Left lung (tissue), 10 donors: Measurements from ENCODE around the gene IFNA7. TPM values are rescaled to one million over a fixed set of nuclear protein-coding genes. Genes with fewer than 3 reads are reported as not detected.
"Not testable (repeated sequence)": the region's sequence is repeated elsewhere in the genome, so short reads cannot be mapped to it uniquely, and the experiment has no call there.

Experiments
- ATAC-seq: fragments of 200-7000 bp; cut with Tn5 transposase; one replicate; pipeline ENCODE4 v1.9.1; 2020; ENCODE audit warnings: moderate library complexity
- DNase-seq, 4 donors: peaks; one replicate each; pipeline ENCODE4 v3.0.0-alpha.2; 2013 to 2020
- H3K27ac ChIP-seq, 2 donors: fragments of 200-600 bp; sonication (generic) in 1 of 2; one replicate each; pipeline versions ENCODE4 v1.5.0 to v1.8.0; 2020 to 2021
- H3K27me3 ChIP-seq, 2 donors: fragments of 200-600 bp; sonication (generic) in 1 of 2; one replicate each; pipeline versions ENCODE4 v1.5.0 to v1.8.0; 2020 to 2021
- H3K36me3 ChIP-seq, 2 donors: fragments of 200-600 bp; sonication (generic) in 1 of 2; one replicate each; pipeline versions ENCODE4 v1.5.0 to v1.8.0; 2020 to 2021
- H3K4me1 ChIP-seq, 2 donors: fragments of 200-600 bp; one replicate each; pipeline ENCODE4 v1.8.0; 2021
- H3K4me3 ChIP-seq, 2 donors: fragments of 200-600 bp; sonication (generic) in 1 of 2; one replicate each; pipeline versions ENCODE4 v1.5.0 to v1.8.0; 2020 to 2021; ENCODE audit warnings: mild to moderate bottlenecking in 1 of 2
- H3K9me3 ChIP-seq, 2 donors: fragments of 200-600 bp; sonication (generic) in 1 of 2; one replicate each; pipeline versions ENCODE4 v1.5.0 to v1.8.0; 2020 to 2021
- intact Hi-C, 2 donors: fragments of 100-400 bp; cut with DNase I; formaldehyde crosslinking; loops; one replicate each; pipeline versions ENCODE4 v1.11.2 to v1.14.2; 2022
- polyA plus RNA-seq, 6 donors: library from polyadenylated mRNA; unstranded; fragments of 120-200 nt; gene quantifications; one replicate each; pipeline ENCODE4 v1.2.1, GENCODE V29; 2013; ENCODE audit not compliant: insufficient read length in 6 of 6
- total RNA-seq, 2 donors: library from RNA; stranded (reverse); fragmentation: NEBNext Ultra II Directional; extraction: Animal tissue kit (Norgen Biotek cat#: 25700); gene quantifications; one replicate each; pipeline ENCODE4 v1.2.1, GENCODE V29; 2021
- TF ChIP-seq, protein P1 (sequence below), 2 donors: fragments of 200-600 bp; sonication (generic) in 1 of 2; IDR thresholded peaks; one replicate each; pipeline versions ENCODE4 v1.5.0 to v1.8.0; 2021; ENCODE audit warnings: antibody characterized with exemption in 2 of 2
- donor health status: DM: no; HTN: yes; CAD: no.
- donor health status: DM: no; HTN: no; CAD: no.

IFNA7 gene
- total and polyA plus RNA-seq, 8 donors, result not detected

DNA sequence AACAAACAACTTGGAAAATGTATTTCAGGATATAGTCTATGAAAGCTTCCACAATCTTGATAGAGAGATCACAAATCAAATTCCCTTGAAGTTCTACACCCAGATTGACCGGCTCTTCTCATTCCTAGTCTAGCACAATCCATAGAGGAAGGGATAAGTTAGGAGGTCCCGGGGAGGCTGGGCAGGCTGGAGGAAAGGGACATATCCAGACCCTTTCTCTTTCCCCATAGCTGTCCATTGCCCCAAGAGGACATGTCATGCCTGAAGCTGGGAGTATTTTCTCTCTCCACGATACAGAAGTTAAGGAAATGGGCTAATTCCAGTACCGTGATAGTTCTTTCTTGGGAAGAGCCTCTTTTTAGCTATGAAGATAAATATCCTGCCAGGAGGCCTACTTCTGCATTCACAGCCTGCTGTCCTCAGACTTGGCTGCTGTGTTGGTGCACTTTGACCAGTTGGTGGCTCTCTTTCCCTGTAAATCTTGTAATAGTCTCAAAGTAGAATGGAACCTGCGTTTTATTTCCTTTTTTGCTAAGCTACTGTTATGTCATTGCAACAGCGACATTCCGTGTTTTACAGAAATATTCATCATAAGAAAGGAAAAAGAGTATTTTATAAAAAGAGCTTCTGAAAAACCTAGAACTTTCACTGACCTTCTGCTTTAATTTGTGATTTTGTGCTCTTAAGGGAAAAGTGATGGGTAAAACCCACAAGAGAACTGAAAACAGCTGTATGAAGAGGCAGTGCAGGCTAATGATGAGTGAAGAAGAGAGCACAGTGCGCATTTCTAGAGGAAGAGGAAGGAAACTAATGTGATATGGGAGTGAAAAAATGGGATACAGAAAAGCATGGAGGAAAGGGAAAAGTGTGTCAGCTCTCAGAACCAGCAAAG lies 33.7 kb upstream of the IFNA7 start:
- peak in 2 of 4 donors; percentile 9 to 42 for DNase-seq

DNA sequence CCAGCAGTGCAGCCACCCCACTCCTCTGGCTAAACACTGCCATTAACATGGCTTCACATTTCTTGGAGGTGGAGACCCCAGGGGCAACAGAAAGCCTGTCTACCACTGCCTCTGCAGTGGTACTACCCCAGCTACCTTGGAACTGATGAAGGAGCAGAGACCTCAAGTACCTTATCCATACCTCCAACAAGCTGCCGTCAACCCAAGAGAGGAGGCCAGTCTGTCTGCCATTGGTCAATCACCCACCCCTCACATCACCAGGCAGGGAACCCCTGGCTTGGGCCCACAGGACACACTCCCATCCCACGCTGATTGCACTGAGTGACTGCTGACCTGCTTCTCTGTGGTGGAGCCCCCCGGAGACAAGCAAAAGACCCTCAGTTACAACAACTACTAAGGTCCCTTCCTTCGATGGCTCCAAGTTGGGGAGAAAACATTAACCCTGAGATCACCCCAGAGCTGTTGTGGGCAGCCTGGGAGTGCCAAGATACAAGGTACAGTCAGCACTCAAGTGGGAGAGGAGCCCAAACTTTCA lies 32.2 kb upstream of the IFNA7 start:
- no peak for DNase-seq
- no peaks in the 10 kb centered on the region for H3K27me3 ChIP-seq
- ATAC-seq, result no peak
- H3K4me1 ChIP-seq, result no peaks in the 10 kb centered on the region
- H3K9me3 ChIP-seq, result no peaks in the 10 kb centered on the region
- TF ChIP-seq, protein P1, sequence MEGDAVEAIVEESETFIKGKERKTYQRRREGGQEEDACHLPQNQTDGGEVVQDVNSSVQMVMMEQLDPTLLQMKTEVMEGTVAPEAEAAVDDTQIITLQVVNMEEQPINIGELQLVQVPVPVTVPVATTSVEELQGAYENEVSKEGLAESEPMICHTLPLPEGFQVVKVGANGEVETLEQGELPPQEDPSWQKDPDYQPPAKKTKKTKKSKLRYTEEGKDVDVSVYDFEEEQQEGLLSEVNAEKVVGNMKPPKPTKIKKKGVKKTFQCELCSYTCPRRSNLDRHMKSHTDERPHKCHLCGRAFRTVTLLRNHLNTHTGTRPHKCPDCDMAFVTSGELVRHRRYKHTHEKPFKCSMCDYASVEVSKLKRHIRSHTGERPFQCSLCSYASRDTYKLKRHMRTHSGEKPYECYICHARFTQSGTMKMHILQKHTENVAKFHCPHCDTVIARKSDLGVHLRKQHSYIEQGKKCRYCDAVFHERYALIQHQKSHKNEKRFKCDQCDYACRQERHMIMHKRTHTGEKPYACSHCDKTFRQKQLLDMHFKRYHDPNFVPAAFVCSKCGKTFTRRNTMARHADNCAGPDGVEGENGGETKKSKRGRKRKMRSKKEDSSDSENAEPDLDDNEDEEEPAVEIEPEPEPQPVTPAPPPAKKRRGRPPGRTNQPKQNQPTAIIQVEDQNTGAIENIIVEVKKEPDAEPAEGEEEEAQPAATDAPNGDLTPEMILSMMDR (IDR thresholded peaks at IDR 0.05), result no peak
- no peaks in the 10 kb centered on the region for H3K36me3 ChIP-seq
- H3K4me3 ChIP-seq, result no peak overlapping the region
- intact Hi-C loops, result no loop called here
- H3K27ac ChIP-seq, result no peak overlapping the region

More for the DNA sequence above, 33.7 kb upstream of the IFNA7 start:
- H3K36me3 ChIP-seq, H3K9me3 ChIP-seq, H3K27ac ChIP-seq, intact Hi-C loops, H3K4me3 ChIP-seq, H3K4me1 ChIP-seq, H3K27me3 ChIP-seq: not testable (repeated sequence)
- ATAC-seq, result peak; percentile 74
- TF ChIP-seq, protein P1 (IDR thresholded peaks at IDR 0.05), result peak in 1 of 2 donors; percentile 29

DNA sequence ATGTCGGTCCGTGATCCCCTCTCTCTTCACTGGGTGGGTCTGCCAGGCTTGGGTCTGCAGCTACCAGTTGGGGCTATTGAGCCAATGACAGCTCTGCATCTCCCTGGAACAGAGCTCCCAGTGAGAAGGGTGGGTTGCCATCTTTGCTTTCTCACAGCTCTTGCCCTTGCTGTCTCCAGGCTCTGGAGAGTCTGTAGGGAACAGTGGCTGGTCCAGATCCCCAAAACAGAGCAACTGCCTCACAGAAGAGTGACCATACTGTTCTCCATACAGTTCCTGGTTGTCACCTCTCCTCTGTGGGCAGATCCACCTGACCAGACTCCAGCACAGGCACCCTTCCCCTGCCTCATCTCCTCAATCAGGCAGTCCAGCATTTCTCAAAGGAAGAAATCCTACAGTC lies 31.3 kb upstream of the IFNA7 start:
- intact Hi-C loops, result no loop called here
- H3K27me3 ChIP-seq, result no peaks in the 10 kb centered on the region
- H3K9me3 ChIP-seq, result no peaks in the 10 kb centered on the region
- DNase-seq (no peak), ATAC-seq (no peak)
- H3K4me1 ChIP-seq, result no peaks in the 10 kb centered on the region
- H3K36me3 ChIP-seq, result no peaks in the 10 kb centered on the region
- no peak overlapping the region for H3K27ac ChIP-seq
- TF ChIP-seq, protein P1 (IDR thresholded peaks at IDR 0.05), result no peak
- no peak overlapping the region for H3K4me3 ChIP-seq

DNA sequence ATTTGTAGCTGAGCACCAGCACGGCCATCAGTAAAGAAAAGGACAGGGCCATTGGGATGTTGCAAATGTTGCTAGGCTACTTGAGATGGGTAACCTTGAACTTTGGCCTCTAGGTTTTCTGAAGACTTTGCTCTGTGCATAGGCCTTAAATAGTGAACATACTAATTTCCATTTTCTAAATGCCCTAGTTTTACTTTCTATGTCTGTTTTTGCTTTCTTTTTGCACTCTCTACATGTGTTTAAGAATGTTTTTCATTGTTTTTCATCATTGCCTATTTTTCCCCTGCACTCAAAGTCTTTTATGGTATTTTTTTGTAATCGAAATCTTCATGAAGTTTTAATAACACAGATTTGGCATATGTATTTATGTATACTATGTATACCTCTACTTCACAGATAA lies 26.1 kb upstream of the IFNA7 start, which contains the start of gene IFNA17:
IFNA17 (minus strand) TSS at position 101 of the 400 bp plus-strand sequence; CDS start at position 52, 49 bp downstream.
- intact Hi-C loops, result no loop called here
- Histone ChIP-seq H3K4me1 (no peaks in the 10 kb centered on the region), H3K27me3 (no peaks in the 10 kb centered on the region), H3K4me3 (no peak within 1 kb of the TSS), H3K9me3 (no peaks in the 10 kb centered on the region), H3K27ac (no peak within 1 kb of the TSS), H3K36me3 (no peaks in the 10 kb centered on the region)
- ATAC-seq, result no peak
- no peak for DNase-seq
- TF ChIP-seq, protein P1 (IDR thresholded peaks at IDR 0.05), result no peak

DNA sequence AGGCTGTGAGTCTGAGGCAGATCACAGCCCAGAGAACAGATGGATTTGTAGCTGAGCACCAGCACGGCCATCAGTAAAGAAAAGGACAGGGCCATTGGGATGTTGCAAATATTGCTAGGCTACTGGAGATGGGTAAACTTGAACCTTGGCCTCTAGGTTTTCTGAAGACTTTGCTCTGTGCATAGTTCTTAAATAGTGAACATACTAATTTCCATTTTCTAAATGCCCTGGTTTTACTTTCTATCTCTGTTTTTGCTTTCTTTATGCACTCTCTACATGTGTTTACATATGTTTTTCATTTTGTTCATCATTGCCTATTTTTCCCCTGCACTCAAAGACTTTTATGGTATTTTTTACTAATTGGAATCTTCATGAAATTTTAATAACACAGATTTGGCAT lies 15.2 kb upstream of the IFNA7 start, which contains the start of gene IFNA16:
IFNA16 (minus strand) TSS at position 101 of the 400 bp plus-strand sequence; CDS start at position 95, 6 bp downstream.
- ATAC-seq, intact Hi-C loops, H3K36me3 ChIP-seq, H3K27ac ChIP-seq, H3K9me3 ChIP-seq, DNase-seq, H3K27me3 ChIP-seq, H3K4me3 ChIP-seq, H3K4me1 ChIP-seq: not testable (repeated sequence)
